Testis (tissue), 2 donors: ENCODE measurements around the gene KCNMB4.

Experiments used
- POLR2A ChIP-seq: fragments of 450-650 bp; IDR thresholded peaks from one replicate; pipeline ENCODE4 v1.6.1; 2017; ENCODE audit warnings: antibody characterized with exemption, mild to moderate bottlenecking, moderate library complexity
- TF ChIP-seq, protein P1 (sequence below), 3 experiments: fragments of 450-650 bp in 2 of 3; fragments of 200-600 bp in 1 of 3; sonication (generic) in 1 of 3; IDR thresholded peaks; one replicate each; pipeline ENCODE4 v1.5.1; 2016 to 2019; ENCODE audit warnings: antibody characterized with exemption in 3 of 3, mild to moderate bottlenecking in 2 of 3, moderate library complexity in 1 of 3

DNA sequence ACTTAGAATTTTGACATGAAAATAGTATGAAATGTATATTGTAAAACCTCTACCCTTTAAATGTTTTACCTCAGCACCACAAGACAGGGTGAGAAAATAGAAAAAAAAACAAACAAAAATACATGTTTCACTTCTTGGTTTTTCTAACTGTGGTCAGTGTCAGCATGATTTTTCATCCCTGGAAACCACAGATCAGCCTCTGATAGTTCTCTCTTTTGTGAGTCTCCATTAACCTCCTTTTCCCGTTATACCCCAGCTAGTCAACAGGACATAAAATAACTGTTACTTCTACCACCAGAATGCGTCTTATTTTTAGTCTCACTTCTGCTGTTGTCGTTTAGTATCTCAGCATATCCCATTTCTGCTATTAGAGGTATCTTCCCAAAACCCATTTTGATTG, 48.3 kb upstream of the KCNMB4 start:
- TF ChIP-seq, protein P1, sequence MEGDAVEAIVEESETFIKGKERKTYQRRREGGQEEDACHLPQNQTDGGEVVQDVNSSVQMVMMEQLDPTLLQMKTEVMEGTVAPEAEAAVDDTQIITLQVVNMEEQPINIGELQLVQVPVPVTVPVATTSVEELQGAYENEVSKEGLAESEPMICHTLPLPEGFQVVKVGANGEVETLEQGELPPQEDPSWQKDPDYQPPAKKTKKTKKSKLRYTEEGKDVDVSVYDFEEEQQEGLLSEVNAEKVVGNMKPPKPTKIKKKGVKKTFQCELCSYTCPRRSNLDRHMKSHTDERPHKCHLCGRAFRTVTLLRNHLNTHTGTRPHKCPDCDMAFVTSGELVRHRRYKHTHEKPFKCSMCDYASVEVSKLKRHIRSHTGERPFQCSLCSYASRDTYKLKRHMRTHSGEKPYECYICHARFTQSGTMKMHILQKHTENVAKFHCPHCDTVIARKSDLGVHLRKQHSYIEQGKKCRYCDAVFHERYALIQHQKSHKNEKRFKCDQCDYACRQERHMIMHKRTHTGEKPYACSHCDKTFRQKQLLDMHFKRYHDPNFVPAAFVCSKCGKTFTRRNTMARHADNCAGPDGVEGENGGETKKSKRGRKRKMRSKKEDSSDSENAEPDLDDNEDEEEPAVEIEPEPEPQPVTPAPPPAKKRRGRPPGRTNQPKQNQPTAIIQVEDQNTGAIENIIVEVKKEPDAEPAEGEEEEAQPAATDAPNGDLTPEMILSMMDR (IDR thresholded peaks at IDR 0.05) = no peak
- no peak for TF ChIP-seq POLR2A
